ENCODE results near the gene MRFAP1L1. TPM values are rescaled to one million over a fixed set of nuclear protein-coding genes. Genes with fewer than 3 reads are reported as not detected.

Gene MRFAP1L1
- polyA plus RNA-seq, 3 donors: 7.6 to 19.1 (median 13.8) TPM

DNA sequence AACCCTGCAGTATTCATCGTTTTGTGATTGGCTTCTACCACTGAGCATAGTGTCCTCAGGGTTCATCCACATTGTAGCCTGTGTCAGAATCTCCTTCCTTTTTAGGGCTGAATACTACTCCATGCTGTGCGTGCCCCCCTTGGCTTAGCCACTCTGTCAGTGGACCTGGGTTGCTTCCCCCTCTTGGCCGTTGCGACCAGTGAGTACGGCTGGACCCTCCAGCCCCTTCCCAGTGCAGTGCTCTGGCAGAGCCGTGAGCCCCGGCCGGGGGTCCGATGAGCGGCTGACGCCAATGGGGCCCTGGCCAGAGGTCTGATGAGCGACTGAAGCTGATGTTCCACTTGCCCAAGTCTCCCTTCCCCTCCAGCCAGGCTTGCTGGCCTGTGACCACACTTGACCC, 13.2 kb upstream of the MRFAP1L1 start:
- DNase-seq: no peak

DNA sequence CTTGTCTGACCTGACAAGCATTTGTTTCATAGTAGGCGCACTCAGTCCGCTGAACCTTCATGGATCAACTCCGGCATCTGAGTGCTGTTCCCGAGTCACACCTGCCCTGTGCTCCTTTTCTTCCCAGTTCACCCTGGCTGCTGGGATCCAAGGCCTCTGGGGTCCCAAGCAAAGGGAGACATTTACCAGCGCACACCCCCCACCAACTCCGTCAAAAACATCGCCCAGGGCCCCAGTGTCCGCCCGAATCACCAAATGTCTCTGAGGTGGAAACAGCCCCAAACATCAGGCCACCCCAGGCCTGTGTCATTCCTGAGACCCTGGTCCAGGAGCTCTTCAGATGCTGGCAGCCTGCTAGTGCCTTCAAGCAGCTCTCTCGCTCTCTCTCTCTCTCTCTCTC, 11.5 kb upstream of the MRFAP1L1 start:
- Histone ChIP-seq H3K27me3 (ENCODE audit: control insufficient read depth in 2 of 2, insufficient read depth in 2 of 2, low read length in 2 of 2) (no peaks in the 10 kb centered on the region), H3K79me2 (ENCODE audit: insufficient read depth, low read length) (peaks cover 18% of the 10 kb centered on the region), H3K9me3 (replicated peaks in 1 of 2; ENCODE audit: control insufficient read depth in 1 of 2, insufficient read depth in 1 of 2, low read length in 2 of 2) (no peaks in the 10 kb centered on the region), H3K4me2 (replicated peaks; ENCODE audit: extremely low read depth, low read length, poor library complexity, severe bottlenecking) (no peak overlapping the region), H3K36me3 (replicated peaks in 1 of 2; ENCODE audit: control insufficient read depth in 1 of 2, insufficient read depth in 2 of 2, low read length in 2 of 2) (no peaks in the 10 kb centered on the region), H4K20me1 (ENCODE audit: insufficient read depth, low read length) (peaks cover 10% of the 10 kb centered on the region), H3K9ac (ENCODE audit: insufficient read depth, low read length, poor library complexity, severe bottlenecking) (no peak overlapping the region), H3K4me1 (ENCODE audit: control insufficient read depth in 1 of 2, insufficient read depth in 2 of 2, low read length in 2 of 2) (peaks cover 13 to 22% of the 10 kb centered on the region in 2 donors), H3K4me3 (replicated peaks in 1 of 3; ENCODE audit: low read depth in 2 of 3, low read length in 3 of 3) (no peak overlapping the region), H2AFZ (ENCODE audit: insufficient read depth, low read depth, low read length, poor library complexity, severe bottlenecking) (no peak overlapping the region), H3K27ac (ENCODE audit: low read depth in 1 of 2, low read length in 2 of 2) (no peak overlapping the region)
- 93% methylated on average over 9 of the region's 10 CpGs for WGBS (ENCODE audit: insufficient coverage)
- Mint-ChIP-seq H3K9me3 (no peaks in the 10 kb centered on the region), H3K27ac (peak overlapping the region in 1 of 7 donors; percentile 25), H3K4me3 (no peak overlapping the region), H3K27me3 (ENCODE audit: low read depth in 3 of 3) (peaks cover 2 to 3% (median 2%) of the 10 kb centered on the region in 3 donors), H3K36me3 (peaks cover 4 to 5% of the 10 kb centered on the region in 2 donors), H3K4me1 (peaks cover 17% of the 10 kb centered on the region)
- TF ChIP-seq, protein P1, sequence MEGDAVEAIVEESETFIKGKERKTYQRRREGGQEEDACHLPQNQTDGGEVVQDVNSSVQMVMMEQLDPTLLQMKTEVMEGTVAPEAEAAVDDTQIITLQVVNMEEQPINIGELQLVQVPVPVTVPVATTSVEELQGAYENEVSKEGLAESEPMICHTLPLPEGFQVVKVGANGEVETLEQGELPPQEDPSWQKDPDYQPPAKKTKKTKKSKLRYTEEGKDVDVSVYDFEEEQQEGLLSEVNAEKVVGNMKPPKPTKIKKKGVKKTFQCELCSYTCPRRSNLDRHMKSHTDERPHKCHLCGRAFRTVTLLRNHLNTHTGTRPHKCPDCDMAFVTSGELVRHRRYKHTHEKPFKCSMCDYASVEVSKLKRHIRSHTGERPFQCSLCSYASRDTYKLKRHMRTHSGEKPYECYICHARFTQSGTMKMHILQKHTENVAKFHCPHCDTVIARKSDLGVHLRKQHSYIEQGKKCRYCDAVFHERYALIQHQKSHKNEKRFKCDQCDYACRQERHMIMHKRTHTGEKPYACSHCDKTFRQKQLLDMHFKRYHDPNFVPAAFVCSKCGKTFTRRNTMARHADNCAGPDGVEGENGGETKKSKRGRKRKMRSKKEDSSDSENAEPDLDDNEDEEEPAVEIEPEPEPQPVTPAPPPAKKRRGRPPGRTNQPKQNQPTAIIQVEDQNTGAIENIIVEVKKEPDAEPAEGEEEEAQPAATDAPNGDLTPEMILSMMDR (IDR thresholded peaks at IDR 0.05): no peak
- intact Hi-C loops (cut with micrococcal nuclease): loop anchor here (2.0 to 5.0 kb wide), 4 partner anchors 146 to 361 kb away; no protein-coding TSS in a partner anchor
- DNase-seq: no peak

More for the DNA sequence above, 13.2 kb upstream of the MRFAP1L1 start:
- 97% methylated on average over 9 of the region's 12 CpGs for WGBS (ENCODE audit: insufficient coverage)
- Histone ChIP-seq H3K4me2 (replicated peaks; ENCODE audit: extremely low read depth, low read length, poor library complexity, severe bottlenecking) (no peak overlapping the region), H3K79me2 (ENCODE audit: insufficient read depth, low read length) (peaks cover 3% of the 10 kb centered on the region), H3K4me3 (replicated peaks in 1 of 3; ENCODE audit: low read depth in 2 of 3, low read length in 3 of 3) (no peak overlapping the region), H2AFZ (ENCODE audit: insufficient read depth, low read depth, low read length, poor library complexity, severe bottlenecking) (no peak overlapping the region), H3K9ac (ENCODE audit: insufficient read depth, low read length, poor library complexity, severe bottlenecking) (no peak overlapping the region), H3K4me1 (ENCODE audit: control insufficient read depth in 1 of 2, insufficient read depth in 2 of 2, low read length in 2 of 2) (peaks cover 4 to 6% of the 10 kb centered on the region in 2 donors), H3K36me3 (replicated peaks in 1 of 2; ENCODE audit: control insufficient read depth in 1 of 2, insufficient read depth in 2 of 2, low read length in 2 of 2) (no peaks in the 10 kb centered on the region), H3K9me3 (replicated peaks in 1 of 2; ENCODE audit: control insufficient read depth in 1 of 2, insufficient read depth in 1 of 2, low read length in 2 of 2) (no peaks in the 10 kb centered on the region), H3K27me3 (ENCODE audit: control insufficient read depth in 2 of 2, insufficient read depth in 2 of 2, low read length in 2 of 2) (no peaks in the 10 kb centered on the region), H4K20me1 (ENCODE audit: insufficient read depth, low read length) (peaks cover 3% of the 10 kb centered on the region), H3K27ac (ENCODE audit: low read depth in 1 of 2, low read length in 2 of 2) (no peak overlapping the region)
- H3K36me3 Mint-ChIP-seq: peaks cover 4 to 5% of the 10 kb centered on the region in 2 donors
- H3K9me3 Mint-ChIP-seq: peaks cover 0 to 1% (median 0%) of the 10 kb centered on the region in 7 donors
- H3K27ac Mint-ChIP-seq: no peak overlapping the region
- H3K4me3 Mint-ChIP-seq: no peak overlapping the region
- TF ChIP-seq, protein P1 (IDR thresholded peaks at IDR 0.05): no peak
- H3K4me1 Mint-ChIP-seq: peaks cover 9% of the 10 kb centered on the region
- intact Hi-C loops (cut with micrococcal nuclease): loop anchor here (5.0 kb wide), 3 partner anchors 144 to 359 kb away; no protein-coding TSS in a partner anchor
- peaks cover 2 to 5% (median 2%) of the 10 kb centered on the region in 3 donors for H3K27me3 Mint-ChIP-seq (ENCODE audit: low read depth in 3 of 3)
